Measurements from ENCODE around the gene FKBP3. TPM values are rescaled to one million over a fixed set of nuclear protein-coding genes. Genes with fewer than 3 reads are reported as not detected.

The FKBP3 gene
- total and polyA plus RNA-seq, 2 donors (not counting 3 experiments of a cell fraction or from before 2014, with no cell fraction given) = 23.2 to 92.9 TPM

Small RNAs within 50 kb of the gene (small RNA-seq; reads per million reads assigned to genes)
- 0.88 reads per million for gene RF00151 (ENCODE audit: insufficient read depth, insufficient read length, low read depth, low replicate concordance)
- gene SNORD127 (ENCODE audit: insufficient read depth, insufficient read length, low read depth, low replicate concordance) = 3,815 reads per million, percentile 100 among the genes with 10 or more reads in this experiment

Other genes starting within 250 kb of the FKBP3 start
- gene KLHL28, start 172.5 kb downstream of the FKBP3 start, total RNA-seq = 7.3 and 8.4 TPM in 2 replicates
- 2.9 and 3.3 TPM in 2 replicates for gene KLHL28, start 172.5 kb downstream of the FKBP3 start, polyA plus RNA-seq
- gene TOGARAM1, start 172.3 kb downstream of the FKBP3 start, total RNA-seq = 13.3 and 13.8 TPM in 2 replicates
- 3.2 and 4.2 TPM in 2 replicates for gene TOGARAM1, start 172.3 kb downstream of the FKBP3 start, polyA plus RNA-seq
- gene PRPF39, start 50.4 kb downstream of the FKBP3 start, total RNA-seq = 36.3 and 44.4 TPM in 2 replicates
- 22.4 and 24.8 TPM in 2 replicates for gene PRPF39, start 50.4 kb downstream of the FKBP3 start, polyA plus RNA-seq
- gene FANCM, start 1.4 kb upstream of the FKBP3 start, total RNA-seq = 13.7 TPM in 2 replicates
- gene FANCM, start 1.4 kb upstream of the FKBP3 start, polyA plus RNA-seq = 2.2 and 2.5 TPM in 2 replicates
- gene MIS18BP1, start 118.7 kb upstream of the FKBP3 start, total RNA-seq = 41.1 and 43.3 TPM in 2 replicates
- 5.9 and 8.9 TPM in 2 replicates for gene MIS18BP1, start 118.7 kb upstream of the FKBP3 start, polyA plus RNA-seq

Data from endothelial cell of umbilical vein (primary cell).